Measurements from ENCODE around the gene EGFR. TPM values are rescaled to one million over a fixed set of nuclear protein-coding genes. Genes with fewer than 3 reads are reported as not detected.

EGFR gene
- polyA plus RNA-seq, 1 of the 3 experiments (the other 2 are of a cell fraction) = 37.6 TPM

DNA sequence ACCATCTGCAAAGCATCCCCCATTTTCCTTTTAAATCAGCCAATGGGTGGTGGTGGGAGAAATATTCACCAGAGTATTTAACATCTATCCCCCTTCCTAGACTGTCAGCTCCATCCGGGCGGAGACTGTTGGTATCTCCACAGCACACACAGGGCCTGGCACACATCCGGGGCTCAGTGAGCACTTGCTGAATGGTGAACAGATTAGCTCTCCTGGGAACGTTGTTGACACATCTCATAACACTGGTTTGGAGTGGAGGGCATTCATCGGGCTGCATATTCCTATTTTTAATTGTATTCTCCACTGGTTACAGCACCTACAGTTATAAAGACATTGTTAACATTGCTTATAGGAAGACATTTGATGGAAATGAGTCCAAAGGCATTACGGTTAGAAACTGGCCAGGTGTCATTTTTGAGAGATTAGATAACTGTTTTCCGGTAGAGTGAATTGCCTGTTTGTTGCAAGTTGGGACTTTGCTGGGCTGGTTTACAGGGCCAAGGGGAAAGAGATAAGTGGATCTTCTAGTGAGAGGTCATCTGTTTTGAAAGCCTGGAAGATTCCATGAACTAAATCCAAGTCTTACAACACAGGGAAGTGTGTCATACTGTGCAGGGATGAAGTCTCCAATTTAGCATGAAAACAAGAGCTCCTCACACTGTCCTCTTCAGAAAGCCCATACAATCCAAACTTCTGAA, 101.8 kb downstream of the EGFR start:
- Histone ChIP-seq H3K36me3 (replicated peaks in 1 of 2; ENCODE audit: control insufficient read depth in 1 of 2, insufficient read depth in 2 of 2, low read length in 1 of 2) (peaks cover 0 to 19% of the 10 kb centered on the region in 2 experiments), H3K79me2 (ENCODE audit: insufficient read depth) (peaks cover 92% of the 10 kb centered on the region), H3K9ac (no peak overlapping the region)

More for the DNA sequence above, 101.8 kb downstream of the EGFR start:
- H3K4me2 ChIP-seq = no peak overlapping the region
- peaks cover 13 to 15% of the 10 kb centered on the region in 2 experiments; a peak in 2 of 4 replicates for H3K4me1 ChIP-seq (ENCODE audit: control insufficient read depth in 1 of 2, insufficient read depth in 2 of 2, low read depth in 1 of 2, low read length in 1 of 2)
- H3K27ac ChIP-seq (ENCODE audit: low read depth in 2 of 2, low read length in 1 of 2) = peak overlapping the region in 1 of 2 experiments; percentile 8; a peak in 1 of 4 replicates
- no peak overlapping the region for H2AFZ ChIP-seq (ENCODE audit: low read depth)
- POLR2A ChIA-PET = no interaction called here
- WGBS (ENCODE audit: low lambda C conversion rate) = 94% methylated on average over 7 of the region's 7 CpGs
- no peaks in the 10 kb centered on the region for H3K9me3 ChIP-seq
- TF ChIP-seq, protein P1, sequence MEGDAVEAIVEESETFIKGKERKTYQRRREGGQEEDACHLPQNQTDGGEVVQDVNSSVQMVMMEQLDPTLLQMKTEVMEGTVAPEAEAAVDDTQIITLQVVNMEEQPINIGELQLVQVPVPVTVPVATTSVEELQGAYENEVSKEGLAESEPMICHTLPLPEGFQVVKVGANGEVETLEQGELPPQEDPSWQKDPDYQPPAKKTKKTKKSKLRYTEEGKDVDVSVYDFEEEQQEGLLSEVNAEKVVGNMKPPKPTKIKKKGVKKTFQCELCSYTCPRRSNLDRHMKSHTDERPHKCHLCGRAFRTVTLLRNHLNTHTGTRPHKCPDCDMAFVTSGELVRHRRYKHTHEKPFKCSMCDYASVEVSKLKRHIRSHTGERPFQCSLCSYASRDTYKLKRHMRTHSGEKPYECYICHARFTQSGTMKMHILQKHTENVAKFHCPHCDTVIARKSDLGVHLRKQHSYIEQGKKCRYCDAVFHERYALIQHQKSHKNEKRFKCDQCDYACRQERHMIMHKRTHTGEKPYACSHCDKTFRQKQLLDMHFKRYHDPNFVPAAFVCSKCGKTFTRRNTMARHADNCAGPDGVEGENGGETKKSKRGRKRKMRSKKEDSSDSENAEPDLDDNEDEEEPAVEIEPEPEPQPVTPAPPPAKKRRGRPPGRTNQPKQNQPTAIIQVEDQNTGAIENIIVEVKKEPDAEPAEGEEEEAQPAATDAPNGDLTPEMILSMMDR (IDR thresholded peaks at IDR 0.05) = no peak
- TF ChIP-seq, protein P2, sequence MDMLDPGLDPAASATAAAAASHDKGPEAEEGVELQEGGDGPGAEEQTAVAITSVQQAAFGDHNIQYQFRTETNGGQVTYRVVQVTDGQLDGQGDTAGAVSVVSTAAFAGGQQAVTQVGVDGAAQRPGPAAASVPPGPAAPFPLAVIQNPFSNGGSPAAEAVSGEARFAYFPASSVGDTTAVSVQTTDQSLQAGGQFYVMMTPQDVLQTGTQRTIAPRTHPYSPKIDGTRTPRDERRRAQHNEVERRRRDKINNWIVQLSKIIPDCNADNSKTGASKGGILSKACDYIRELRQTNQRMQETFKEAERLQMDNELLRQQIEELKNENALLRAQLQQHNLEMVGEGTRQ (IDR thresholded peaks at IDR 0.05; ENCODE audit: borderline replicate concordance, low read depth, low read length) = no peak
- TF ChIP-seq NRF1 (IDR thresholded peaks at IDR 0.05; ENCODE audit: low read depth, low read length) = no peak
- no peak for TF ChIP-seq TCF12 (IDR thresholded peaks at IDR 0.05)
- TF ChIP-seq SIN3A (IDR thresholded peaks at IDR 0.05; ENCODE audit: borderline replicate concordance, low read depth, low read length) = no peak
- TF ChIP-seq ELF1 (IDR thresholded peaks at IDR 0.05) = no peak
- TF ChIP-seq, protein P3, sequence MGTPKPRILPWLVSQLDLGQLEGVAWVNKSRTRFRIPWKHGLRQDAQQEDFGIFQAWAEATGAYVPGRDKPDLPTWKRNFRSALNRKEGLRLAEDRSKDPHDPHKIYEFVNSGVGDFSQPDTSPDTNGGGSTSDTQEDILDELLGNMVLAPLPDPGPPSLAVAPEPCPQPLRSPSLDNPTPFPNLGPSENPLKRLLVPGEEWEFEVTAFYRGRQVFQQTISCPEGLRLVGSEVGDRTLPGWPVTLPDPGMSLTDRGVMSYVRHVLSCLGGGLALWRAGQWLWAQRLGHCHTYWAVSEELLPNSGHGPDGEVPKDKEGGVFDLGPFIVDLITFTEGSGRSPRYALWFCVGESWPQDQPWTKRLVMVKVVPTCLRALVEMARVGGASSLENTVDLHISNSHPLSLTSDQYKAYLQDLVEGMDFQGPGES (IDR thresholded peaks at IDR 0.05; ENCODE audit: low read depth, low read length) = no peak
- no peak for TF ChIP-seq CHD2 (IDR thresholded peaks at IDR 0.05; ENCODE audit: low read length, partially characterized antibody)
- no peak for TF ChIP-seq GATA2 (CRISPR knock-in tag; IDR thresholded peaks at IDR 0.05)
- TF ChIP-seq, protein P4, sequence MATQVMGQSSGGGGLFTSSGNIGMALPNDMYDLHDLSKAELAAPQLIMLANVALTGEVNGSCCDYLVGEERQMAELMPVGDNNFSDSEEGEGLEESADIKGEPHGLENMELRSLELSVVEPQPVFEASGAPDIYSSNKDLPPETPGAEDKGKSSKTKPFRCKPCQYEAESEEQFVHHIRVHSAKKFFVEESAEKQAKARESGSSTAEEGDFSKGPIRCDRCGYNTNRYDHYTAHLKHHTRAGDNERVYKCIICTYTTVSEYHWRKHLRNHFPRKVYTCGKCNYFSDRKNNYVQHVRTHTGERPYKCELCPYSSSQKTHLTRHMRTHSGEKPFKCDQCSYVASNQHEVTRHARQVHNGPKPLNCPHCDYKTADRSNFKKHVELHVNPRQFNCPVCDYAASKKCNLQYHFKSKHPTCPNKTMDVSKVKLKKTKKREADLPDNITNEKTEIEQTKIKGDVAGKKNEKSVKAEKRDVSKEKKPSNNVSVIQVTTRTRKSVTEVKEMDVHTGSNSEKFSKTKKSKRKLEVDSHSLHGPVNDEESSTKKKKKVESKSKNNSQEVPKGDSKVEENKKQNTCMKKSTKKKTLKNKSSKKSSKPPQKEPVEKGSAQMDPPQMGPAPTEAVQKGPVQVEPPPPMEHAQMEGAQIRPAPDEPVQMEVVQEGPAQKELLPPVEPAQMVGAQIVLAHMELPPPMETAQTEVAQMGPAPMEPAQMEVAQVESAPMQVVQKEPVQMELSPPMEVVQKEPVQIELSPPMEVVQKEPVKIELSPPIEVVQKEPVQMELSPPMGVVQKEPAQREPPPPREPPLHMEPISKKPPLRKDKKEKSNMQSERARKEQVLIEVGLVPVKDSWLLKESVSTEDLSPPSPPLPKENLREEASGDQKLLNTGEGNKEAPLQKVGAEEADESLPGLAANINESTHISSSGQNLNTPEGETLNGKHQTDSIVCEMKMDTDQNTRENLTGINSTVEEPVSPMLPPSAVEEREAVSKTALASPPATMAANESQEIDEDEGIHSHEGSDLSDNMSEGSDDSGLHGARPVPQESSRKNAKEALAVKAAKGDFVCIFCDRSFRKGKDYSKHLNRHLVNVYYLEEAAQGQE (IDR thresholded peaks at IDR 0.05; ENCODE audit: low read depth, low read length) = no peak
- TF ChIP-seq, protein P5, sequence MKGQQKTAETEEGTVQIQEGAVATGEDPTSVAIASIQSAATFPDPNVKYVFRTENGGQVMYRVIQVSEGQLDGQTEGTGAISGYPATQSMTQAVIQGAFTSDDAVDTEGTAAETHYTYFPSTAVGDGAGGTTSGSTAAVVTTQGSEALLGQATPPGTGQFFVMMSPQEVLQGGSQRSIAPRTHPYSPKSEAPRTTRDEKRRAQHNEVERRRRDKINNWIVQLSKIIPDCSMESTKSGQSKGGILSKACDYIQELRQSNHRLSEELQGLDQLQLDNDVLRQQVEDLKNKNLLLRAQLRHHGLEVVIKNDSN (IDR thresholded peaks at IDR 0.05; ENCODE audit: borderline replicate concordance, low read depth) = no peak
- TF ChIP-seq MEF2A (IDR thresholded peaks at IDR 0.05; ENCODE audit: borderline replicate concordance, low read depth) = no peak
- H3F3A ChIP-seq (replicated peaks; ENCODE audit: insufficient read depth) = peaks cover 12% of the 10 kb centered on the region
- no peak for DNase-seq
- no peaks in the 10 kb centered on the region for H3K9me2 ChIP-seq
- H3K27me3 ChIP-seq (ENCODE audit: insufficient read depth) = no peaks in the 10 kb centered on the region
- peaks cover 30% of the 10 kb centered on the region; the same call in 1 of the 2 replicates for H4K20me1 ChIP-seq (ENCODE audit: insufficient read depth)
- CTCF ChIA-PET = interaction anchor here (1.1 to 2.5 kb wide), 3 partner anchors 24 to 346 kb away, joined by 3 to 12 read pairs (median 3); no protein-coding TSS in a partner anchor
- H3K4me3 ChIP-seq (ENCODE audit: low read depth in 2 of 2, low read length in 1 of 2) = no peak overlapping the region

Data from SK-N-SH (cell line).